Gastrocnemius medialis (tissue), 4 donors: Measurements from ENCODE around the gene CTCF.

ENCODE experiments used
- POLR2A ChIP-seq, 2 donors: fragments of 450-650 bp; IDR thresholded peaks; one replicate each; pipeline ENCODE4 v1.6.1; 2017; ENCODE audit warnings: antibody characterized with exemption in 2 of 2, mild to moderate bottlenecking in 2 of 2, moderate library complexity in 2 of 2
- TF ChIP-seq, protein P1 (sequence below), 5 experiments: fragments of 450-650 bp in 3 of 5; fragments of 200-600 bp in 2 of 5; sonication (generic) in 2 of 5; IDR thresholded peaks in 4 of 5; conservative IDR thresholded peaks in 1 of 5; 1 replicate in 4 of 5; 2 replicates in 1 of 5; pipeline ENCODE4 v1.5.1; 2016 to 2019; ENCODE audit warnings: antibody characterized with exemption in 5 of 5, mild to moderate bottlenecking in 3 of 5, moderate library complexity in 3 of 5

- TF ChIP-seq, protein P1, sequence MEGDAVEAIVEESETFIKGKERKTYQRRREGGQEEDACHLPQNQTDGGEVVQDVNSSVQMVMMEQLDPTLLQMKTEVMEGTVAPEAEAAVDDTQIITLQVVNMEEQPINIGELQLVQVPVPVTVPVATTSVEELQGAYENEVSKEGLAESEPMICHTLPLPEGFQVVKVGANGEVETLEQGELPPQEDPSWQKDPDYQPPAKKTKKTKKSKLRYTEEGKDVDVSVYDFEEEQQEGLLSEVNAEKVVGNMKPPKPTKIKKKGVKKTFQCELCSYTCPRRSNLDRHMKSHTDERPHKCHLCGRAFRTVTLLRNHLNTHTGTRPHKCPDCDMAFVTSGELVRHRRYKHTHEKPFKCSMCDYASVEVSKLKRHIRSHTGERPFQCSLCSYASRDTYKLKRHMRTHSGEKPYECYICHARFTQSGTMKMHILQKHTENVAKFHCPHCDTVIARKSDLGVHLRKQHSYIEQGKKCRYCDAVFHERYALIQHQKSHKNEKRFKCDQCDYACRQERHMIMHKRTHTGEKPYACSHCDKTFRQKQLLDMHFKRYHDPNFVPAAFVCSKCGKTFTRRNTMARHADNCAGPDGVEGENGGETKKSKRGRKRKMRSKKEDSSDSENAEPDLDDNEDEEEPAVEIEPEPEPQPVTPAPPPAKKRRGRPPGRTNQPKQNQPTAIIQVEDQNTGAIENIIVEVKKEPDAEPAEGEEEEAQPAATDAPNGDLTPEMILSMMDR (IDR thresholded peaks at IDR 0.05 in 4 of 5, conservative IDR thresholded peaks at IDR 0.05 in 1 of 5) = no peak
- TF ChIP-seq POLR2A (IDR thresholded peaks at IDR 0.05) = peak; percentile 79 to 85
These were observed 1.6 kb downstream of the CTCF start for GRCh38 chr16:67563708-67564468.
